ENCODE results near the gene ELF1.

Gene ELF1

DNA sequence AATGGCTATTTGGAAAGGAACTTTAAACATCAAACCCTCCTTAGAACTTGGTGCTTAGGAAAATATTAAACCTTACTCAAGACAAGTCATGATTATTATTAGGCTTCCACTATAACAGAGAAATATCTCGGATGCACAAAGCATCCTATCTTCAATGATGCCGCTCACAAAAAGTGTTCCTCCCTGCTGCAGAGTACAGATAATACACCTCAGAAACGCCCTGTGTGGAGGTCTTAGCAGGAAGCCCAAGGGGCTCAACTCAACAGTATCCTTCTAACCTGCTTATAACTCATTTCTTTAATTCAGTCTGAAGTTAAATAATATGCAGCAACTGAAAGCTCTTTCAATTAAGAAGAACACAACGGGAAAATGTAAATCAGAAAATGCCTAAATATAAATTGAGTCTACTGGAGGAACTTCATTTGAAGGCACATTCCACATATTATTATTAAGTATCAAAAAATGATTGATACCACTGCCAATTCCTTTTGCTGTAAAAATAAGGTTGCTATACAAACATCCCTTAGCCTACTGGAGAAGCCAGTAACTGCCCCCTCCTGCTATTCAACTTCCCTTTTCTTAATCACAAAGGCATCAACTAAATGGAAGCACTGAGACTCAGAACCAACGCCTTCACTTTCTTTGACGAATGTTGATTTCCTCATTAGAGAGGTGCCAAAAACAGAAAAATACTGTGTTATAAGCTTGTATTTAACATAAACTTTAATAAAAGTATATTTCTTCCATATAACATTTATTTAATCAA lies 12.0 kb downstream of the ELF1 start:
- TF ChIP-seq, protein P1, sequence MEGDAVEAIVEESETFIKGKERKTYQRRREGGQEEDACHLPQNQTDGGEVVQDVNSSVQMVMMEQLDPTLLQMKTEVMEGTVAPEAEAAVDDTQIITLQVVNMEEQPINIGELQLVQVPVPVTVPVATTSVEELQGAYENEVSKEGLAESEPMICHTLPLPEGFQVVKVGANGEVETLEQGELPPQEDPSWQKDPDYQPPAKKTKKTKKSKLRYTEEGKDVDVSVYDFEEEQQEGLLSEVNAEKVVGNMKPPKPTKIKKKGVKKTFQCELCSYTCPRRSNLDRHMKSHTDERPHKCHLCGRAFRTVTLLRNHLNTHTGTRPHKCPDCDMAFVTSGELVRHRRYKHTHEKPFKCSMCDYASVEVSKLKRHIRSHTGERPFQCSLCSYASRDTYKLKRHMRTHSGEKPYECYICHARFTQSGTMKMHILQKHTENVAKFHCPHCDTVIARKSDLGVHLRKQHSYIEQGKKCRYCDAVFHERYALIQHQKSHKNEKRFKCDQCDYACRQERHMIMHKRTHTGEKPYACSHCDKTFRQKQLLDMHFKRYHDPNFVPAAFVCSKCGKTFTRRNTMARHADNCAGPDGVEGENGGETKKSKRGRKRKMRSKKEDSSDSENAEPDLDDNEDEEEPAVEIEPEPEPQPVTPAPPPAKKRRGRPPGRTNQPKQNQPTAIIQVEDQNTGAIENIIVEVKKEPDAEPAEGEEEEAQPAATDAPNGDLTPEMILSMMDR (IDR thresholded peaks at IDR 0.05; ENCODE audit: insufficient read depth, low read depth, low read length, missing control alignments), result no peak
- DNase-seq (ENCODE audit: low read depth), result no peak
- H3K4me3 ChIP-seq (ENCODE audit: low read length), result no peak overlapping the region

DNA sequence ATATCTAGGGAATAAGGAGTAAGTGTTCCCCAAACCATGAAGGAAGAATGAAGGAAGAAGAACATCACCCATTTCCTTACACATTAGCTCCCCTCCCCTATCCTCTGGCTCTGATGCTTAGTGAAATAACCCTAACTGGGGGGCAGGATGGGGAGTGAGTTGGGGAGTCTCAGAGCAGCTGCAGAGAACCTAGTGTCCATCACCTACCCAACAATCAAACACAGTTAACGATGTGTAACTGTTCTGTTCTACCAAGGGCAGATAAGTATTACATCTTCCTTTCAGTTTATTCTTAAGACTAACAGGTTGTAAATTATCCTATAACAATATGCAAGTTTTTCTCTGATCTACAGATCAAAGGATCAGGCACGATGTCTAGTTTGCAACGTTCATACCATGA lies 12.8 kb downstream of the ELF1 start:
- TF ChIP-seq, protein P1 (IDR thresholded peaks at IDR 0.05; ENCODE audit: insufficient read depth, low read depth, low read length, missing control alignments), result no peak
- H3K4me3 ChIP-seq (ENCODE audit: low read length), result no peak overlapping the region
- no peak for DNase-seq (ENCODE audit: low read depth)

DNA sequence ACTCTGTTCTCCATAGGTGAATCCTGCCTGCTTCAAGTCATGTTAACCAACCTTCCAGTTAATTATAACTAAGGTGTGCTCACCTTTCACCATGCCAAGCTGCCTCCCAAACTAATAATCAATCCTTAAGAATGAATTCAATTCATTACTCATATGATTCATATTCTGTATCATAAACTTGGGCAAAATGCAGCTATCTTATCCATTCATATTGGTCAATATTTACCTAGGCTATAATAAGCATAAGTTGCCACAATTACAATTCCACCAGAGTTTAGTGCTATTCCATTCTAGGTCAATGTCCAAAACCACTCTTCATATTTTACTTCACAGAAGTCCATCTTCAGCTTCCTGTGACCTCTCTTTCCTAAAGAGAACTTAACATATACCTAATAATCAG lies 13.4 kb downstream of the ELF1 start:
- TF ChIP-seq, protein P1 (IDR thresholded peaks at IDR 0.05; ENCODE audit: insufficient read depth, low read depth, low read length, missing control alignments), result no peak

DNA sequence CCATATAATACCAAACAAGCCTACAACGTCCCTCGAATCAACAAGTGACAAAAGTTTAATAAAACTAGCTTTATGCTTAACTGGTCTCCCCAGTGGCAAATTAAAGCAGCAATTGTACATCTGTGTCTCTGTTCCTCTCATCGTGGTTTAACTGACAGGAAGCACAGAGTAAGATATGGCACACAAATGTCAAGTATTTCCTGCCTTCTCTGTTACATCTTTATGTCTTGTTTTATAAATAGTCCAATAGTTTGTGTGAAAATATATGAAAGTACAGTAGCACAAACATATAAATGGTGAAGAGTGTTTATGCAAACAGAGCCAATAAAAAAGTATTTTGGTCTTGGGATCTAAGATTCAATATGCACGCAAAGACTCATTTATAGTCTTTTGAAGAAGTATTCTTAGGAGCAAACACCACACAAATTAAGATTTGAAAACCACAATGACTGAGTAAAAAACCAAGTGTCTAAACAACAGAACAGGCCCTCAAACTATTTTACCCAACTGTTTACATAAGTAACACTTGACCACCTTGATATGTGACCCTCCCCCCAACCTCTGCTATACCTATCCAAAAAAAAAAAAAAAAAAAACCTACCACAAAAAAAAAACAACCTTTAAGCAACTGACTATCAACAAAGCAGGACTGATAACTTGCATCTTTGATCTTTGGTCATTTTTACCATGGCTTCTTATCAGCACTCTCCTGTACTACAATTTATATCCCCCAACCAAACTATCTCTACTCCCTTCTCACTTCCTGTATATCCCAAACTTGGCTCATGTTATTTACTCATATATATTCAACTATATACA lies 14.0 kb downstream of the ELF1 start:
- no peak overlapping the region for H3K4me3 ChIP-seq (ENCODE audit: low read length)
- TF ChIP-seq, protein P1 (IDR thresholded peaks at IDR 0.05; ENCODE audit: insufficient read depth, low read depth, low read length, missing control alignments), result no peak
- DNase-seq (ENCODE audit: low read depth), result no peak

More for the DNA sequence above, 13.4 kb downstream of the ELF1 start:
- H3K4me3 ChIP-seq (ENCODE audit: low read length), result no peak overlapping the region
- DNase-seq (ENCODE audit: low read depth), result no peak

DNA sequence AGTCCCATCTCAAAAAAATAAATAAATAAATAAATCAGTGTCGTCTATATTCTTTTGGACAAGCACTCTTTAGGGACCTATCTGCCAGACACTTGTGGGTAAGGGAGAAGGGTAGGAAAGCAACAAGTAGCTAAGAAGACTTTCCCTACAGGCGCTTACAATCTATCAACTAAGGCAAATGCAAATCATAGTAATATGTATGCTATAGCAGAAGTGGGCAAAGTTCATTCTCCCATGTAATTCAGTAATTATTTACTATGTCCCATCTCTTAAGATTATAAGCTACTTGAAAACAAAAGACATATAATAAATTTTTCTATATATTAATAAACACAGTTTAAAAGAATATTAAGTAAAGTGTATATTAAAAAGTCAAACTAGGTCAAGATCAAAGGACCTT lies 16.5 kb downstream of the ELF1 start:
- TF ChIP-seq, protein P1 (IDR thresholded peaks at IDR 0.05; ENCODE audit: insufficient read depth, low read depth, low read length, missing control alignments), result no peak
- no peak overlapping the region for H3K4me3 ChIP-seq (ENCODE audit: low read length)
- DNase-seq (ENCODE audit: low read depth), result no peak

DNA sequence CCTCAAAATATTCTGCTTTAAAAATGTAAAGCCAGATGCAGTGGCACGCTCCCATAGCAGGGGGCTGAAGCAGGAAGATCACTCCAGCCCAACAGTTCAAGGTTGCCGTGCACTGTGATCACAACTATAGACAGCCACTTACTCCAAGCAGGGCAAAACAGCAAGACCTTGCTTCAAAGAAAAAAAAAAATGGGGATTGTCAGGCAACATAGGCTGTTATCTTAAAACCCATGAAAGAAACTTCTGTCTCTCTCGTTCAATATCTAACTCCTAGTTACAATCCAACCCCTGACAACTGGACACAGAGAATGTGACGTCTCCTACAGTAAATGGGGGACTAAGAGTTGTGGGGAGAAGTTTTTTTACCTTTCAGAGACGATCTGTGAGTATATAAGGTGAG lies 17.4 kb downstream of the ELF1 start:
- no peak overlapping the region for H3K4me3 ChIP-seq (ENCODE audit: low read length)
- no peak for DNase-seq (ENCODE audit: low read depth)

More for the DNA sequence above, 17.4 kb downstream of the ELF1 start:
- TF ChIP-seq, protein P1 (IDR thresholded peaks at IDR 0.05; ENCODE audit: insufficient read depth, low read depth, low read length, missing control alignments), result no peak

All from epithelial cell of esophagus (primary cell).